Activated CD4-positive, alpha-beta T cell treated with anti-CD3 and anti-CD28 coated beads, Interleukin-10, Interleukin-2, amounts not matched to agents 100 ng/mL and 50 ng/mL, durations not matched to agents 16 hours and 8 hours (primary cell): Measurements from ENCODE around the gene FYN.
A peak's percentile ranks its signal among the peaks of the same experiment; 100 is the strongest.
"Not testable (repeated sequence)": the region's sequence is repeated elsewhere in the genome, so short reads cannot be mapped to it uniquely, and the experiment has no call there.

Experiments used
- DNase-seq: peaks from one replicate; pipeline ENCODE4 v3.0.0-alpha.2; 2020

The FYN gene

DNA sequence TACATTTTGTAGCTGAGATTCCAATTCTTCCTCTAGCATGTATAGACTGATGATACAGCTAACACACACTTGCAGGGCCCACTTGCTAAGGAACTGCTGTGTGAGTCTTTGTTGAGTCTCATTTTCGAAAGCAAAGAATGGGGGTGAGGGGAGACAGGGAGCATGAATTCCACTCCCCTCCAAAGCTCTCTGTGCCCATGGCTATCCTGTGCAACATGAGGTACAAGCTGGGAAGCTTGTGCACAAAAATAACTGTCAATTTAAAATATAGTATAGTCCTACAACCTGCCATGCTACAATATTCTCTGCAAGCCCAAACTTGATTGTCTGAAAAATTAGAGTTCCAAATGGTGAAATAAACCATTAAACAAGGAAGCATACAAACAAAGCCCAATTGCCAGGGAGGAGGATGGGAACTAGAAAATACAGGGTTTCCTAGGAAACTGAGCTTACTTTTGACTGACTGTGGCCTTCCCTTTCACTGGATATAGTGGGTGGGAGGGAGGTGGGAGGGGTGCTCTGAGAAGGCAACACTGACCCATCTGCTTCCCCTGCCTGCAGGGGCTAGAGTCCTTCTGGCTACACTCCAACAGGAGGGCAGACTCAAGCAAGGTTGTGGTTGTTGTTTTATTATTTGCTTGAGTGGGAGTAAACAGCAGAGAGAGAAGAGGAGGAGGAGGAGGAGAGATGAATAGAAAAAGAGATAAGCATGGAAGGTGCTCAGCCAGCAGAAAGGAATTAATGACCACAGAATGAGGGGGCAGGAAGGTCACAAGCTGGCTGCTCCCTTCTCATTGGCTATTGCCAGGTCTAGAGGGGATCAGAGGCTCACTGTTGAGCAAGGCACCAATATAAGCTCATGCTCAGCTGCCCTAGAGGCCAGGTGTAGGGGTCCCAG lies 84.6 kb downstream of the FYN start:
- DNase-seq, result no peak

DNA sequence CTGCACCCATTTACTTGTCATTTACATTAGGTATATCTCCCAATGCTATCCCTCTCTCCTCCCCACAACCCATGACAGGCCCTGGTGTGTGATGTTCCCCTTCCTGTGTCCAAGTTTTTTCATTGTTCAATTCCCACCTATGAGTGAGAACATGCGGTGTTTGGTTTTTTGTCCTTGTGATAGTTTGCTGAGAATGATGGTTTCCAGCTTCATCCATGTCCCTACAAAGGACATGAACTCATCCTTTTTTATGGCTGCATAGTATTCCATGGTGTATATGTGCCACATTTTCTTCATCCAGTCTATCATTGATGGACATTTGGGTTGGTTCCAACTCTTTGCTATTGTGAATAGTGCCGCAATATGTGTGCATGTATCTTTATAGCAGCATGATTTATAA lies 87.1 kb downstream of the FYN start:
- not testable (repeated sequence) for DNase-seq

DNA sequence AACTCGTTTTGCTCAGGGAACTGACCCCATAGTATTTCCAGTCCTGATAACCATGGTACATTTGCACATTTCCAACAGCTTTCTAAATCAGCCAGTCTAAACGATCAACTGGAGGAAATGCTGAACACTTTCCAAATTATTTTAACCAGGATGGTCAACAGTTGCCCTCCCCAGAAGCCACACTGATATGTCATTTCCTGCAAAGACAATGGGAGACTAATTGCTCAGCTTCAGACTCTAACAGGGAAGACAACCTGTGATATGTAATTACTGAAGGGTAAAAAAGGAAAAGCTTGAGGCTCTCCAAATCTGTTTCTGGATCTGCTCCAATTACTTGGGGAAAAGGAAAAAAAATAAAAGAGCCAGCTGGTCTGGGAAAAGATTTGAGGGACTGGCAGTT lies 88.8 kb downstream of the FYN start:
- no peak for DNase-seq

DNA sequence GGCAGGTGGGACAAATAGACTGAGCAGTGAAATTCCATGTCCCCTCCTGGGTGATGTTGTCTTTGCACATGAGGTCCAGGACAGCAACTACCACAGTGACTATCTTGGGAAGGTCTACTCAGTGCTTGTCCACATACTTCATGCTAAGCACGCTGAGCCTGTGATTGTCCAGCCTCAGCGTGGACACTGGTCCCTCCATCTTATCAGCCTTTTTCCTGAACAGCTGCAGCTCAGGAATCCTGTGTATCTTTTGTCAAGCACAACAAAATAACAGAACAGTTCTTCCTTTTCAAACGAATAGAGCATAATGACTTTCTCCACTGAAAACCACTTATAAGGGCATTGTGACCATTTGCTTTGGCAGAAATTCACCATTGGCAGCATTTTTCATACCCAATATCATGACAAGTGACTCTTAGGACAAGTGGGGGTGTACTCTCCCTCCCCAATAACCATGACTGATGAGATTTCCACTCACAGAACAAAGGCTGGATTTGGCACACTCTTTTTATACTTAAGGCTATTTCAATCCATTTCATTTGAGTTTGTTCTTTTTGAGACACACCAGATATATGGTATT lies 90.3 kb downstream of the FYN start:
- no peak for DNase-seq

DNA sequence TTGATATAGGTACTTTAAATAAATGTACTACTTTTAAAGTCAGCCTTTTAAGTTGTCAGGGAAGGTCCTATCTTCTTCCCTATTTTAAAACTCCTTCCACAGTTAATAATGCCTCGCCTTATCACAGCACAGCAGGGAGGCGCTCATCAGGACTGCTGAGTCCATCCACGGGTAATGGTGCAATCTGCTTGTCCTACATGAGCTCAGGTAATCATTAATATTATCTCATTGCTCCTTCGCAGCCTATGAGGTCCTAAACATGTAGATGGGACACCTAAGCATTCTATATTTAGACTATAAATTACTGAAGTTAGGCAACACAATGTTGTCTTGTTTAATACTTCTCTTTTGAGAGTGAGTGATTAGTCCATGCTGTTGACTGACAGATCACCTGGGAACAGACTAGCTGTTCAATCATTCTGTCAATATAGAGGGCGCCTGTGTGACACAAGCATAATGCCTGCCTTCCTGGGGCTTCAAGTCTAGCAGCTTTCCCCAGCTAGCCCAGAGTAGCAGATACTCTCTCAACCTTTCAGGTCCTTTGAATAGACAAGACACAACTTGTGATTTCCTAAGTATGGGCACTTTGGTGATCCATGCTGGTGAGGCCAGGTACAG lies 91.0 kb downstream of the FYN start:
- DNase-seq, result no peak

DNA sequence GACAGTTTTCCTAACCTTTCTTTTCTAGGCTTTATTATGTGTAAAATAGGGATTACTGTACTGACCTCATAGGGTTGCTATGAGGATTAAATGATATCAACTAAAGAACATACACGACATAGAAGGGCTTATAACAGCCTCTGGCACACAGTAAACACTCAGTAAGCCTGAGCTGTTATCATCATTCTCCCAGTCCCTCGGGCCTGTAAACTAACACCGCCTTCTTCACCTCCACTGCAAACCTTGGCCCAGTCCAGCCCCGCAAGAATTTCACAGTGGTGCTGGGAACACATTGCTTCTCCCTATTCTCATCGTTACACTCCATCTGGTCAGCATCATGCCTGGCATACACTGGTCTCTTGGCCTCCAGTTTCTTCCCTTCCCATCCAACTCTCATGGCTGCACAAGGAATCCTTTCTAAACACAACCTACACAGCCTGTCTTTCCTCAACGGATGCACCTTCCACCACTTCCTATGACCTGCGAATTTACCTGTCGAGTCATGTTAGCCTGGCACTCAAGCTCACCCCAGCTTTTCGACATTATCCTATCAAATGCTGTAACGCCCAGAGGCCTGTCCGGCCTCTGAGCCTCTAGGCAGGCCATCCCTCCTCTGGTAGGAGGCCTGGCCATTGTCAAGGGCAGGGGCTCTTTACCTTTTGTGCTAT lies 92.1 kb downstream of the FYN start:
- DNase-seq, result no peak

DNA sequence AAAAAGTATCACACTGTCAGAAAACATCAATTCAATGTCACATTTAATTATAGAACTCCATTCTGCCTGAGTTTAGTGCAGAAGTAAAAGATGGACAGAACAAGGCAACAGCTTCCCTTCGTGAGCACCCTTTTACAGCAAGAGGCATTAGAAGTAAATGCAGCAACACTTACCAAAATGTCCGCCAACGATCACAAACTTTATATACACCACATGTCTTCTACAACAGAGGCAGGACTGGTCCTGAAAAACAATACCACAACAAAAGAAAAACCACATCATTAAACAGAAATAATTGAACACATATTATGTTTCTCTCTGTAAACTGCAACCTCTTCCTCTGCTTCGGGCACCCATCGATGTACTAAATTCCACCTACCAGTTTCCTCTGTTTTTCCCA lies 92.9 kb downstream of the FYN start:
- no peak for DNase-seq

DNA sequence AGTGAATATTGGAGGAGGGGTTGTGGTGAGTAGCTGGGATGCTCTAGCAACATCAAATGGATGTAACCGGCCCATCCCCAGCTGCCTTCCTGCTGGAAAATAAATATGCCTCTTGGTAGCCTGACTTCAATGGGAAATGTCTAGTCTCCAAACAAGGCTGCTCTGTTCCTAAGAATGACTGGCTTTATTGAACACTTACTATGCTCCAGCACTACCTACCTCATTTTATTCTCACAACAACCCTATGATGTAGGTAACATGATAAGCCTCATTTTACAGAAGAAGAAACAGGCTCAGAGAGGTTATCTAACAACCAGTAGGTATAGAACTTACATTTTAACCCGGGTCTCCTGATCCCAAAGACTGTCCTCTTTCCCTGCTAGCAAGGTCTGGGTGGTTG lies 93.6 kb downstream of the FYN start:
- DNase-seq, result no peak

DNA sequence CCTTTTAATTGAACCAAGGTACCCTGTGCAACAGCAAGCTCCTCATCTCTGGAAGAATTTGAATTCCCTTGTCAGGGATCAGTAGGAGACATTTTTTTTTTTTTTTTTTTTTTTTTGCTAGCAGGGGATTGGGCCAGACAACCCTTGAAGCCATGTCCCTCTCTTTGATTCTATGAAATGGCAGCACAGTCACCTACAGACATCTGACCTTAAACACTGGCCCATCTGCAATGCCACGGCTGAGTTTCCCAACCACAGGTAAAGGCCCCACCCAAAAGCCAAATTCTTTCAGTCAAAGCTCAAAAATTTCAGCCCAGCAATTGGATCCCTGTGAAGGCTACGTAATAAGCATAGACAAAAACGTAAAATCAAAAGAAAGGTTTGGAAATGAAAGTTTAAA lies 94.2 kb downstream of the FYN start:
- DNase-seq, result no peak

DNA sequence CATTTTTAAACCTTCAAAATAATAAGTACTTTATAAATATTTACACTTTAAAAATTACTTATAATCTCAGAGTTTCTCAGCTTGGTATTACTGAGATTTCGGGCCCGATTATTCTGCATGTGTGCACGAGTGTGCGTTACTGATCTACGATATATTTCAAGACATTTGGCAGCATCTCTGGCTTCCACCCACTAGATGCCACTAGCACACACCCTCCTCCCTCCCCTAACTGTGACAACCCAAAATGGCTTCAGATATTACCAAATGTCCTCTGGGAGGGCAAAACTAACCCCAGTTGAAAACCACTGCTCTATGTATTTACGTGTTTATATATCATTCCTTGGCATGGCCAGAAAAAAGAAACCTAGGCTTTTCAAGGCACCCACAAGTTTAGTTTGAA lies 95.9 kb downstream of the FYN start:
- DNase-seq, result peak; percentile 57

DNA sequence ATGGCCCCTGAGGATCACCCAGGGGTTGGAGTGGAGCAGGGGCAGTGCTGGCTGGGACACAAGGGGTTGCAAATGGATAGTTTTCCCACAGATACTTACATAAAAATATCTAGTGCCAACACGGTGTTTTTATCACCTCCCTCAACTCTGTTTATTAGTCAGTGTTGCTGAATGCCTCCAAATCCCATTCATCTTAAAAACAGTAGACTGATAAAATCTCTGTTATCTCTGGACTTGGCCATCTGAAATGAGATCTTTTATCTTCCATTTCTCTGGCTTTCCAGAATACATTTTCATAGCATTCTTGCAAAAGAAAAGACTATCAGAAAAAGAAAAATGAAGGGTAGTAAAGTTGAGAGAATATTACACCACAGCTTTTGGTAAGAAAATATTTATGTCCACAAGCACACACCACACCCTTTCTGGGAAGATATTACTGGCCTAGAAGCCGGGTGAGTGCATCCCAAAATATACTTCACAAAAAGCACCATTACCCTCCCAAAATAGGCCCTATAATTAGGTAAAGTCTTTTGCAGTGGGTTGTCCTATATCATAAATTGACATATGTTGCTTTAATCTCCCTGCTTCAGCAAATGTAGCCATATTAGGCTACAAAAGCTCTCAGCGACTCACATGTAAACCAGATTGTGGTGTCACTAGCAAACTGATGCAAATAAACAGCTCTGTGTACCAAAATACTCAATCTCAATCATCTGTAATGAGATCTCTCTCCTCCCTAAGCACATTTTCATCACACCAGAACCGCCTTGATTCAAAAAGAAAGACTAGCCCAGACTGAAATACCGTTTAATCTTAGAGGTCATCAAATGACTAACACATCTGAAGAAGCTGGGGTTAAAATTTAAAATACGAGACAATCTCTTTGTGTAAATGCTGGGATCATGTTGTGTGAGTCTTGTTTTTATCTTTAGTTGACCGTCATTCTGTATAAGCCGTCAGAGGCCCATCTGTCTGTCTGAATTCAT lies 96.7 kb downstream of the FYN start:
- peak; percentile 74 for DNase-seq

DNA sequence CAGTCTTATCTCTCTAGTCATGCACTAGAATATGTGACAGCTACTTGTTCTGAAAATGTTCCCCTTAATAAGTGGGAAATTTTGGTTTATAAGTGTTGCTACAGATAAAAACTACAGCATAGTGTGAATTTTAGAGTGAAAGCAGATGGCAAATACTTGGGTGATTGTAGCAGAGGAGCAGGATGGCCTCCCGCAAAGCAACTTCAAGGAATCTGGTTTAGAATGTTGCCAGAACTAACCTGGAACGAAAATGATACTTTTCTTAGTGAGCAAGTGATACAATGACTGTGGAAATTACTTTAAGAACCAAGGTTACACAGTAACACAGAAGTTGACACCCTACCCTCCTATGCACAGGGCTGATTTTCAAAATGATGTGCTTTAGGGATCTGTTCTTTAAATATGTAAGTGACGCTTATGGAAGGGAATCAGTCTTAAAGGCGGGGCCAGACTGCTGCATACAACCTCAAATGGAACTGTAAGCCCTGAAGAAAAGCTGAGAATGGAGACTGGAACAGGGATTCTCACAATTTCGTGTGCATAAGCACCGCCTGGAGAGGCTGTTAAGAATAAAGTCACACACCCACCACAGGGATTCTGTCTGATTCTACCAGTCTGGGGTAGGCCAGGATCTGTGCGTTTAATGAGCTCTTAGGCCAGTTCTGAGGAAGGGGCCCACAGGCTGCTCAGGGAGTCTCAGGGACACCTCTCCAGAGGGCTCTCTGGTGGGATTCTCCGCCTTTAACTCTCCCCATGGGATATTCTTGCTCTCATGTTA lies 97.9 kb downstream of the FYN start:
- DNase-seq, result no peak

DNA sequence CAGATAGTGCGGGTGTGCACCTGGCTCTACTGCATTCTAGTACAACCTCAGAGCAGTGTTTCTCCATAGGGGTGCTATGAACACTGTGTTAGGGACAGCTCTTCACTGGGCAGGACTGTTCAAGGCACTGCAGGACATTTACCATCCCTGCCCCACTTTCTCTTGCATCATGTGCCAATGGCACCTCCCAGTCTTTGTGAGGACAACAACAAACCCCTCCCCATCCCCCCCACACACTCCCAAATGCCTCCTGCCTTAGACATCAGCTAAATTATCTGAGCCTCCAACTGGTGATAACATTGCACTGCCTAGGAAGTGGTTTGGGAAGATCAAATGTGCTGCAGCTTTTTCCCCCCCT lies 98.9 kb downstream of the FYN start:
- no peak for DNase-seq

DNA sequence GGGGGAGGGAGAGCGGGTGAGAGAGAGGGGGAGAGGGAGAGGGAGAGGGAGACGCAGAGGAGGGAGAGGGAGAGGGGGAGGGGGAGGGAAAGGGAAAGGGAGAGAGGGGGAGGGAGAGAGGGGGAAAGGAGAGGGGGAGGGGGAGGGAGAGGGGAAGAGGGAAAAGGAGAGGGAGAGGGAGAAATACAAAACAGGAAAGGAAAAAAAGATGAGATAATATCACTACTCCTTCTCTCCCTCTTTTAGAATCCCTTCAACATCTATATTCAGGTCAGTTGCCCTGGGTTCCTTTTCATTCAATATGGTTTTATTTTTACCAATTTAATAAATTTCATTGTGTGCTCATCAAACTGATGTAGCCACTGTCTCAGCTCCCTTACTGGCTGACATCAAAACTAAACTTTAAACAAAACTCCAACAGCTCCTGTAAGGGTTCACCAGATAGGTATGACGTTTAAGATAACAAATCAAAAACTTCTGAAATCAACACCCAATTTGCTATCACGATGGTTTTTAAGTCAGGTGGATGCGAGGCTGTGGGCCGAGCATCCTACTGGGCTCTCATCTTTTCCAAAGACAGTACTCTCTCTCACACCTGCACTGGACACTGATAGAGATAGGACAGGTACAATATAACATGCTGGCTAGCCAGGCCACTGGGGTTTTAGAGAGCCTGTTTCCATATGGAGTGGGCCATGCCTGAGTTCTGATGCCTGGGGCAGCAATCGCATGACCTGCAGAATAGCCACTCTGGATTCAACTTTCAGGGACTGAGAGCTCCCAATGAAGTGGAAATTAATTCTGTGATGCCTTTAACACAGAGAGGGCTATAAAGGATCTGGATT lies 99.5 kb downstream of the FYN start:
- no peak for DNase-seq

DNA sequence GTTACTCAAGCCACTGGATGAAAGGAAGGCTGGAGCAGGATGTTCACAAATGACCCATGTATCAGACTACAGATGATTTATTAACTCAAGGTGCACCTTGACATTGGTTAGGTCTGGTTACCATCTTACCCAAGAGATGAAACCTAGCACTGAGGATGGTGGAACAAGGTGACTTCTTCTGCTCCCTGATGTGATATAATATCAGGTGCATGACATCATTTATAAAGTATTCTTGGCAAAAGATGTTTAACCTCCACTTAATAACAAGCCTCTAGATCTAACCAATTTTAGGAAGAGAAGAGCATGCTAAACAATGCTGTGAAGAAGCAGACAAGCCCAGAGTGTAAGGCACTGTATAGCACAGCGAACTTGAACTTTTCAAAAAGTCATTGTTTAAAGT lies 100.9 kb downstream of the FYN start:
- no peak for DNase-seq

DNA sequence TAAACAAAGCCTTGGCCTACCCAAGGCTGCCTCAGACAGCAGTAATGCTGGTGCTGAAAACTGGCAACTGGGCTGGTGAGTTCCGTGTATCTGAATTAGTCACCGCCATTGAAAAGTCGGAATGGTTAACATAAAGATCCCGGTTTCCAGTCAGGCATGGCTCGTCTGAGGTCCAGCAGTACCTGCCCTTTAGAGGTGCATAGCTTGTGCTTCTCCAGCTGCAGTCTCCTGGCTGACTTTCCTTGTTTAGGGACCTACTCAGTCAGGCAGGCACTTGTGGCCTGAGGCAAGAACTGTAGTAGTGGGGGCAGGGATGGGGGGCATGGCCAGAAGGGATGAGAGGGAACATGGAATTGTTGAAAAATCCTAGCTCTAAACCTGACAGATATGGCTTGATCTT lies 101.6 kb downstream of the FYN start:
- DNase-seq, result no peak

DNA sequence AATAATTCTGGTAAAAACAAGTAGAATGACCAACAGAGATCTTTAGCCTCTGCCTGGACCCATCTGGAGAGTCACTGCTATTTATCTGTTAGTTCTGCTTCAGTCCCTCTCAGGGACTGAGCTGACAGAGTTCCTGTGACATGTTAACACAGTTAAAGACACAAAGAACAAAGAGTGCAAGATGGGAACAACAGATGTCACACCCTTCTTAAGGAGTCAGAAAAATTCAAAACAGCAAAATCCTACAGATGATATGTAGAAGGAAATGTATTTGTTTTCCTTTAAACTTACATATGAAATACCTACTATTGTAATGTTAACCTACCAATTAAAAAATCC lies 102.2 kb downstream of the FYN start:
- DNase-seq, result no peak

DNA sequence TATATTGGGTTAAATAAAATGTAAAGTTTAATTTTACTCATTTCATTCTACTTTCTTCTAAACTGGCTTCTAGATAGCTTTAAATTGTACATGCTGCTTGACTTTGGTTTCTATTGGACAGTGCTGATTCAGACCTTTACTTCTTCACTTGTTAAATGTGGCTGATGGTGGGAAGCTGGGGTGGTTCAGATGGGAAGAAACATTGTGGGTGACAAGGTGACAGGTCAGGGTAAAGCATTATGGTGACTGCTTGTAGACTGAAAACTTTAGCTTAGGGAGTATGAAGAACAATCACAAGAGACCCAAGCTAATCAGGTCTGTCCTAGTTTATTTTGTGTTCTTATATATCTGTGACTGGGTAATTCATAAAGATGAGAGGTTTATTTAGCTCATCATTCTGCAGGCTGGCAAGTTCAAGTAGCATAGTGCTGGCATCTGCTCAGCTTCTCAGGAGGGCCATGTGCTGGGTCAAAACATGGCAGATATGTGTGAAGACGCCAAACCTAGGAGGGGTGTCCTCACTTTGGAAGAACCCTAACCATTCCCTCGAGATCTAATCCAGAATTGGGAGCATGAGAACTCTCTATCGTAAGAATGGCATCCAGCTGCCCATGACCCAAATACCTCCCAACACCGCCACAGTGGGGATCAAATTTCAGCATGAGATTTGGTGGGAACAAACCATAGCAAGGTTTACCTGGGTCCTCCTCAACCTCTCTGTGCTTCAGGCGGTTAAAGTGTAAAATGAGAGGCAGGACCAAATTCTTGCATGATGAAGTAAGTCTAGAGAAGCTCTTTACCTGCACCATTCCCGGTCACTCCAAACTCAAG lies 102.8 kb downstream of the FYN start:
- peak; percentile 59 for DNase-seq

DNA sequence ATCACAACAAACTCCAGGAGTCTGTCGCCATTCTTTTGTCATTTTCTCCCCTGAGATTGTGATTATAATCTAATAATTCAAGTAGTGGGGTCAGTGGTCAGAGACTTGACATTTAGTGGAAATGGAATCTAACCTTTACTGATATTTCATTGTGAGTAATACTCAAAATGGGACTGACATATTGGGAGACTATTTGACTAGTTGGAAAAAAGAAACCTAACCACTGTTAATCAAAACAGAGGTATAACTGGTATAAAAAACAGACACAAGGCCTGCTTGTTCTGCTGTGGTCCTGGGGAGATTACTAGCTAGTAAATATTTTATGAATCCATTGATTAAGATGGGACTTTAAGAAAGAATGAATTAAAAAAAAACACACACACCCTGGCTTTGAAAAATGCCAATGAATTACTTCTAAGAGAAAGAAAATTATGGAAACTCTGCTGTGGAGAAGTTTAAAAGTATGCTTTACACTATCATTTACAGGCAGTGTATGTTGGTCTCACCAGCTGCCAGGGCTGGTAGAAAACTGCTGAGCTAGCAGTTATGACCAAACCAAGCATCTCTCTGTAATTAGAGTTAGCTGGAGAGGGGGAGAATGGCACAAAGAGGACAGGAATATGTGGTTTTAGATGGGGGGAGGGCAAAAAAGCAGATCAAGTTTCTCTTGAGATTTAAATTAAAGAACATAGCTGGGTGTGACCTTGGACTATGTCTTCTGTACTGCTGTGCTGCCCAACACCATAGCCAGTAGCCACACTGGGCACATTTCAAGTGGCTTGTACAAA lies 103.7 kb downstream of the FYN start:
- DNase-seq, result peak; percentile 44
